Ureter (tissue), 1 donor: ENCODE results near the gene DOCK1. TPM values are rescaled to one million over a fixed set of nuclear protein-coding genes. Genes with fewer than 3 reads are reported as not detected.

ENCODE experiments used
- DNase-seq: peaks from one replicate; pipeline ENCODE4 v3.0.0-alpha.2; 2020; ENCODE audit warnings: low spot score
- total RNA-seq: library from RNA; stranded (reverse); gene quantifications from one replicate; pipeline ENCODE4 v1.2.4, GENCODE V29; 2023
- donor health status: DM: yes; HTN: yes; CAD: no.

Gene DOCK1
- total RNA-seq, 1 donor from 2014 or later = 97.7 TPM

DNA sequence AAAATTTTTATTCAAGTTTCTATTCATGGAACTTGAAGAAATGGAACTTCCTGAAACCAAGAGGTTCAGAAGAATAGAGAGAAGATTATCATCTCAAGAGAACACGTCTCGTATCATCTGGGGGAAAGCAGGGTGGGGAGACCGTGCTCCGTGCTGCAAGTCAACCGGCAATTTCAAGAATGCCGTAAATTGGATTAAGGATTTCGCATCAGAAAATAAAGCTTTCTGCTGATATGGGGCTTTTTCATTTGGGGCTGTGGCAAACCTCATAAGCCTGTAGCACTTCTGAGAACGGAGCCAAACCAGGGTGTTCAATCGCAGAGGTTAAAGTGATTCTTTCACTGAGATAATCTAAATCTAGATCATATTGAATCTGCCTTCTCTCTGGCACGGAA, 493.7 kb downstream of the DOCK1 start:
- DNase-seq = no peak

GRCh38 chr10:127399668-127400067, 494.4 kb downstream of the DOCK1 start:
- no peak for DNase-seq

- DNase-seq = no peak
Observed at GRCh38 chr10:127400216-127400615, 495.0 kb downstream of the DOCK1 start.

GRCh38 chr10:127402596-127403409, 497.6 kb downstream of the DOCK1 start:
- DNase-seq = no peak

GRCh38 chr10:127405221-127405620, 500.0 kb downstream of the DOCK1 start:
- no peak for DNase-seq

DNA sequence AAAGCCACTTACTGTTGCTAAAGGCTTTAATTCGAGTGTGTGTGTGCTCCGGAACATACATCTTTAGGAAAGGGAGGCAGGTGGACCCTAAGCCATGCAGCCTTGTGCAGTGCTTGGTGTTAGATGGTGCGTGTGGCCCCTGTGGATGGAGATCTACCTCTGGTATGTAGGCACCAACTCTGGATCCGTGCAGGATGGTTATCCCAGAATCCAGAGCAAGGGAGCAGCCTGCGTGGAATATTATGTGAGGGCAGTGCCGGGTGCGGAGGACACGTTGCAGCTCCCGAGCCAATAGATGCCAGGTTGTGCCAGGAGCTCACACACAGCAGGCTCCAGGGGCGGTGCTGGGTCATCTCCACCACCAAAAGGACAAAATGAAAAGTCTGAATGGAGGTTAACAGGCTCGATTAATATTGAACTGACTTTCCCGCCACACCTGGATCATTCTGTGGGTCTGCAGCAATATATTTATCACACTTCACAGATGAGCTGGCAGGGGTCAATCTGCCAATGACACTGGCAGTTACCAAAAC, 500.9 kb downstream of the DOCK1 start:
- DNase-seq = no peak

DNA sequence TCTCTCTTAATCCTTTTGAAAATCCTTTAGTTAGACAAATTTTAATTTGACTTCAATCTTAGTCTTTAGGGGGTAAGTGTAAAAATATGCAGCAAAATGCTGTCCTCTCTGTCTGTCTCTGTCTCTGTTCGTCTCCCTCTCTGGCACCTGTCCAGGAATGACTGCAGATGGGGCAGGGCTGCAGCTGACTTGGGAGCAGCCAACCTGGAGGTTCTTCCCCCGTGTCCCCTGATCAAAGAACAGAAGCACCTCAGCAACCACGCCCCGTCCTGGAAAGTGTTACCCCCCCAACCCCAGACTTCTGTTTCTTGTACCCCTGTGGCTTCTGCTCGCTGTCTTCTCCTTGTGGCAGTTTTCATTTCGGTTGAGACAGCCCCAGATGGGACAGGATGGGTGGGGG, 502.3 kb downstream of the DOCK1 start:
- DNase-seq = no peak

GRCh38 chr10:127408112-127408710, 503.0 kb downstream of the DOCK1 start:
- DNase-seq = no peak

DNA sequence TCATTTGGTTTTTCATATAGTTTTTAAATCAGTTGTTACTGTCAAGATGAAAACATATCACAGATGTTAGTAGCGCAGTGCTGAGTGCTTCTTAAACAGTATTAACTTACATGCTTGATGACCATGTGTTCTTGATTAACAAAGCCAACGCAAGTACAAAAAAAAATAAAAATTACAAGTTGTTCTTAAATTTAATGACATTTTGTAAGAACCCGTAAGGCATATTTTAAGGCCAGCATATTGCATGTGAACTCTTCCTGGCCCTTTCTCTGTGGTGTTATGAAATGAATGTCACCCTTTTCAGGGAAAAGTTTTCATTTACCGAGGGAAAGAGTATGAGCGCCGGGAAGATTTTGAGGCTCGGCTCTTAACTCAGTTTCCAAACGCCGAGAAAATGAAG, 503.5 kb downstream of the DOCK1 start:
- DNase-seq = no peak

DNA sequence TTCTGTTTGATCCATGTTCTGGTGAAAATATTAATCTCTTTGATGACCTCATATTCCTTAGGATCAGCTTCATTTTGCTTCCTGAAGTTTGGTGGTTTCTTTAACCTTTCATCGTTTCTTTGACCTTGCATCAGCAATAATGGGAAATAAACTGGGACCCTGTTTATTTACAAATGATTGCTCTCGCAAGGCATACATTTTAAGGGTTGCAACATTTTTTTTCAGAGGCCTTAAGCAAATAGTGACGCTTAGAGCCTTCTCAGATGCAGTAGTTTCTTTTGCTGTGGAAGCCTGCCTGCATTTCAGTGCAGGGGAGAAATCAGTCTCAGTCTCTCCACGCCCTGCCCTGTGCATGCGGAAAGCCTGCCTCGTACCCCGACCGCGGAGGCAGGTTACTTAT, 504.8 kb downstream of the DOCK1 start:
- no peak for DNase-seq

DNA sequence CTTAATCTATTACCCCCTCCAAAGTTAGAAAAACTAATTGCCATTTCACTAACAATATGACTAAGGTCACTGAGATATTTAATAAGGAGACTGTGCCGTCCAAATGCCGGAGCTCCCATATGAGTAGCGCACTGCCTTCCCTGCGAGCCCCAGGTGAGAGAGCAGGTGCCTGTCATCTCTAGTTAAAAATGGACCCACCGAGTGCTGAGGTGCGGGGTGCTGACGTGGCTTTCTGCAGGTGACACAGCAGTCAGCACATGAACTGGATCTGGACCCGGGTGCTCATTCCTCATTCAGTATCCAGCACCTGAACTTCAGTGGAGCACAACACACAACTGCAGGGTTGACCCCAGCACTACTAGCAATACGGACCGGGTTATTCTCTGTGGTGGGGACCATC, 505.8 kb downstream of the DOCK1 start:
- DNase-seq = no peak

GRCh38 chr10:127413326-127413725, 508.1 kb downstream of the DOCK1 start:
- no peak for DNase-seq

- no peak for DNase-seq
Observed at GRCh38 chr10:127414024-127414423, 508.8 kb downstream of the DOCK1 start.

GRCh38 chr10:127415116-127415515, 509.9 kb downstream of the DOCK1 start:
- DNase-seq = no peak

DNA sequence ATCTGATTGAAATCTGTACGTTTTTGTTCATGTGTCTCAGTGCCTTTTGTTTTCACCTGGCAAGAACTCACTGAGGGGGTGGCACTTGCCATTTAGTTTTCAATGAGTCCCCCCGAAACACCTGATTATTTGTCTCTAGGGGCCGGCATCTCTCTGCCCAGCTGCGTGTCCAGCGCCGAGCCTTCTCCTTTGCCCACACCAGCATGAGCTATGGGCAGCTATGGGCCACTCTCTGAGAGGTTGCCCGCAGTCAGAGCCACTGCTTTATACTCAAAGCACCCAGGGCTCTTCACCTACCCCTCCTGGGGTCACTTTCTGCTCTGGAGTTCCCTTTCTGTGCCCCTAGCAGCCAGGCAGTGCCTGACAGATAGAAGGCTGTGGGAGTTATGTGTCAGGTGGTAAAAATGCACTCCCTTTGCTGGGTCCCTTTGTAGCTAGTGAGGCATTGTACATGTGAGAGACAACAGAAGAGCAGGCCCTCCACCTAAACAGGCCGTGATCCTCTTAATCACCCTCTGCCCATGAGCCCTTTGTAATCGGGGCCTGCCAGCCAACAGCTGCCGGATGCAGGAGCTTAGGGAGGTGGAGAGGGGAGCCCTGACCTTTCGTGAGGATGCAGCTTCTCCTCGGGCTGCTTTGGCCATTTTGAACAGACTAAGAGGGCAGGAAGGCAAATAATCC, 510.8 kb downstream of the DOCK1 start:
- DNase-seq = no peak

- no peak for DNase-seq
Observed at GRCh38 chr10:127417031-127417430, 511.8 kb downstream of the DOCK1 start.

DNA sequence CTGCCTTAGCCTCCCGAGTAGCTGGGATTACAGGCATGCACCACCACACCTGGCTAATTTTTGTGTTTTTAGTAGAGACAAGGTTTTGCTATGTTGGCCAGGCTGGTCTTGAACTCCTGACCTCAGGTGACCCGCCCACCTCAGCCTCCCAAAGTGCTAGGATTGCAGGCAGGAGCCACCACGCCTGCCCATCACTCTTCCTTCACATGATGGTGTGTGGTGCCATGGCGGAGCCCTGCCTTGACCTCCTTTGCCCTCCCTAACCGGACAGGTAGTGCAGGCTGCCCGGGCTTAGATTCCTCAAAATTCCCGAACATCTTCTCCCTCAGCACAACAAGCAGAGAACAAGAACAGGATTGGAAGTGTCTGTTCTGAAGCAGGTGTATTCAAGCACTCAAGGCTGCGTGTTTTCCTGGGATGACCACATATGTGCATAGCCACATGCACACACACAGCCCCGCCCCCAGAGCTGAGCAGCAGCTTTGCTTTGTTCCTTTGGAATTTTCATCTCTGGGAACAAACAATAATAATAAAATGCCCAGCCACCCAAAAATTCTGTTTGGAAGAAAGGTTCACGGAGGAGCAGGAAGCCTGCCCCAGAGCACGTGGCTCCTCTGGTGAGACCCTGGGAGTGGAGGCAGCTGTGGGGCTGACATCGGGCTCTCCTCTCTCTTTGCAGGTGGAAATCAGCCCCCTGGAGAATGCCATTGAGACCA, 512.6 kb downstream of the DOCK1 start:
- DNase-seq = no peak

- DNase-seq = no peak
Observed at GRCh38 chr10:127418536-127419168, 513.4 kb downstream of the DOCK1 start.

DNA sequence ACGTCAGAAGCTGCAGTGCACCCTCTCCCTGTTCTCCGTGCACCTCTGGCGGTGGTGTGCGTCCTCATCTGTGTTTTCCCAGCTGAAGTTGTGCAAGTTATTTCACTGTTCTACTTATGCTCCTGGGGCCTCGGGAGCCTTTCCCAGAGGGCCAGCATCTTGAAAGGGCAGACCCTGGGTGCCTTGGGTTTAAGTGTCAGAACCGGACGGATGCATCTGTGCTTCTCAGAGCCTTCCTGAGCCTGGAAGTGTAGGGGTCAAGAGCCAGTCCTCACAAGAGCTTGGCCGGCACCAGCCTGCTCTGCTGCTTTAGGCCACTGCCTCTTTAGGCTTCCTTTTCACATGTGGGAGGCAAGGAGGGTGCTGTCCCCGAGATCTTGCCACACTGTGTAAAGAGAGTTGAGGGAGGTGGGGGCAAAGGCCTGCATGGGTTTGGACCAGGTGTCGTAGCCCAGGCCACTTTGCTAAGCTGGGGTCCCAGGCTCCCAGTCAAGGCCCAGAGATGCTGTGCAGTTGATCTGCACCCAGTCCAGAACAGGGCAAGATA, 515.0 kb downstream of the DOCK1 start:
- DNase-seq = no peak

DNA sequence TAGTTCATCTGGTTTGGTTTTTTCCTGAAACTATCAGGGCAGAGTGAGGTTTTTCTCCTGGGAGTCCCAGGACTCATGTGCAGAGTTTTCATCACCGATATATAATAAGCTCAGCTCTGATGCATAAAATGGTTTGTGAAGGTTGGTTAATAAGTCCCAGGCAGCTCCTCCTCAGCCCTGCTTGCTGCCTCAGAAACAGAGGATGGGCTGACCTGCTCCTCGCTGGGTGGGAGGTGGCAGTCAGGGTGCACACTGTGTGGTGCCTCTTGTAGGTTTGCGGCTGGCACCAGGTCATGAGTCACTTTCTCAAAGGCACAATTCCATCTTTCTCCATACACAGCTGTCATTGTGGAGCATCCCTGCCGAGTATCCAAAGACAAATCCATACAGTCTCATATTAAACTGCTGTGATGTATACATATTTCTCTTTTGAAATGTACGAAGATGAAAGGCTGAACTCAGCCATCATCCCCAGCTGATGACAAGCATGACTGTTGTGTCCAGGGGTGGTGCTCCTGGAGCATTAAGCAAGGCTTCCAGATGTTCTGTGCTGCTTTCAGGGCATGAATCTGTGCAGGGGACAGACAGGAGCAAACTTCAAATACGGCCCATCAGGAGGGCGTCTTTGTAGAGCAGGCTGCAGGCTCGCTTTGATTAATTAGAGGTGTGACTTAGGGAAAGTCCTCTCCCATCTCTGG, 518.1 kb downstream of the DOCK1 start:
- no peak for DNase-seq
